H9 (cell line): Measurements from ENCODE around the gene LEF1. TPM values are rescaled to one million over a fixed set of nuclear protein-coding genes. Genes with fewer than 3 reads are reported as not detected.

Experiments used
- DNase-seq: peaks from one replicate; pipeline ENCODE4 v3.0.0-alpha.2; 2017
- H2AFZ ChIP-seq: one replicate; pipeline ENCODE4 v1.6.1; 2013; ENCODE audit warnings: mild to moderate bottlenecking, low read length, control low read depth, moderate library complexity
- H2AK5ac ChIP-seq: 2 replicates; pipeline ENCODE4 v1.6.1; 2013; ENCODE audit warnings: low read length, control low read depth, mixed read lengths; ENCODE audit not compliant: insufficient read length
- H2BK120ac ChIP-seq: one replicate; pipeline ENCODE4 v1.6.1; 2013; ENCODE audit warnings: low read depth, mild to moderate bottlenecking, low read length, control low read depth, inconsistent platforms; ENCODE audit not compliant: poor library complexity, severe bottlenecking
- H2BK12ac ChIP-seq: 2 replicates; pipeline ENCODE4 v1.6.1; 2013; ENCODE audit warnings: low read length, control low read depth, mixed read lengths, low read depth; ENCODE audit not compliant: insufficient read length
- H2BK15ac ChIP-seq: 2 replicates; pipeline ENCODE4 v1.6.1; 2013; ENCODE audit warnings: low read depth, low read length, control low read depth
- H2BK20ac ChIP-seq: one replicate; pipeline ENCODE4 v1.6.1; 2013; ENCODE audit warnings: low read depth, mild to moderate bottlenecking, low read length, control low read depth, inconsistent platforms; ENCODE audit not compliant: poor library complexity, severe bottlenecking
- H2BK5ac ChIP-seq: 2 replicates; pipeline ENCODE4 v1.6.1; 2013; ENCODE audit warnings: low read length, control low read depth, mixed read lengths; ENCODE audit not compliant: insufficient read length
- H3K14ac ChIP-seq: 2 replicates; pipeline ENCODE4 v1.6.1; 2013; ENCODE audit warnings: low read length, control low read depth; ENCODE audit not compliant: insufficient read depth
- H3K18ac ChIP-seq: 2 replicates; pipeline ENCODE4 v1.6.1; 2013; ENCODE audit warnings: low read depth, mild to moderate bottlenecking, mixed read lengths, low read length, control low read depth; ENCODE audit not compliant: insufficient read length
- H3K23ac ChIP-seq: 2 replicates; pipeline ENCODE4 v1.6.1; 2013; ENCODE audit warnings: low read length, control low read depth, mixed read lengths, low read depth; ENCODE audit not compliant: insufficient read length
- H3K23me2 ChIP-seq: 2 replicates; pipeline ENCODE4 v1.6.1; 2013; ENCODE audit warnings: low read depth, mild to moderate bottlenecking, mixed read lengths, low read length, control low read depth; ENCODE audit not compliant: insufficient read length, poor library complexity, severe bottlenecking
- H3K27ac ChIP-seq: 2 replicates; pipeline ENCODE4 v1.5.1; 2013; ENCODE audit warnings: low read length, control low read depth, mixed read lengths, low read depth; ENCODE audit not compliant: insufficient read length
- H3K27me3 ChIP-seq: 2 replicates; pipeline ENCODE4 v1.6.1; 2013; ENCODE audit warnings: low read length, control low read depth, inconsistent platforms; ENCODE audit not compliant: insufficient read depth
- H3K4ac ChIP-seq: 2 replicates; pipeline ENCODE4 v1.6.1; 2013; ENCODE audit warnings: low read depth, mild to moderate bottlenecking, control low read depth, inconsistent platforms, low read length, moderate library complexity
- H3K4me1 ChIP-seq: 2 replicates; pipeline ENCODE4 v1.6.1; 2013; ENCODE audit warnings: low read length, control low read depth, inconsistent platforms; ENCODE audit not compliant: insufficient read depth
- H3K4me2 ChIP-seq: 2 replicates; pipeline ENCODE4 v1.6.1; 2013; ENCODE audit warnings: low read length, control low read depth, mixed read lengths; ENCODE audit not compliant: insufficient read length, insufficient read depth
- H3K56ac ChIP-seq: 2 replicates; pipeline ENCODE4 v1.6.1; 2013; ENCODE audit warnings: low read depth, mild to moderate bottlenecking, mixed read lengths, low read length, control low read depth; ENCODE audit not compliant: insufficient read length
- H3K79me1 ChIP-seq: 2 replicates; pipeline ENCODE4 v1.6.1; 2013; ENCODE audit warnings: low read depth, mild to moderate bottlenecking, moderate library complexity, low read length, control low read depth, inconsistent platforms; ENCODE audit not compliant: insufficient read depth, poor library complexity, severe bottlenecking
- H3K79me2 ChIP-seq: 2 replicates; pipeline ENCODE4 v1.6.1; 2013; ENCODE audit warnings: low read length, control low read depth, inconsistent platforms; ENCODE audit not compliant: insufficient read depth
- H3K9ac ChIP-seq: 2 replicates; pipeline ENCODE4 v1.6.1; 2013; ENCODE audit warnings: low read length, control low read depth, mixed read lengths; ENCODE audit not compliant: insufficient read length; ENCODE audit errors: extremely low read depth
- H3K9me3 ChIP-seq: one replicate; pipeline ENCODE4 v1.6.1; 2013; ENCODE audit warnings: low read depth, low read length, inconsistent platforms; ENCODE audit not compliant: control insufficient read depth
- H3T11ph ChIP-seq: one replicate; pipeline ENCODE4 v1.6.1; 2013; ENCODE audit warnings: mild to moderate bottlenecking, low read length, control low read depth, inconsistent platforms
- H4K20me1 ChIP-seq: one replicate; pipeline ENCODE4 v1.6.1; 2013; ENCODE audit not compliant: control insufficient read depth, insufficient read length, insufficient read depth
- H4K5ac ChIP-seq: 2 replicates; pipeline ENCODE4 v1.6.1; 2013; ENCODE audit warnings: low read depth, mild to moderate bottlenecking, mixed read lengths, low read length, control low read depth; ENCODE audit not compliant: insufficient read length
- H4K8ac ChIP-seq: replicated peaks from 2 replicates; pipeline ENCODE4 v1.6.1; 2013; ENCODE audit warnings: low read length, control low read depth, mixed read lengths, low read depth; ENCODE audit not compliant: insufficient read length
- H4K91ac ChIP-seq: 2 replicates; pipeline ENCODE4 v1.6.1; 2013; ENCODE audit warnings: low read depth, mild to moderate bottlenecking, moderate library complexity, mixed read lengths, low read length, control low read depth; ENCODE audit not compliant: insufficient read length
- H3K27ac Mint-ChIP-seq, 3 experiments: 2 replicates in 2 of 3; 3 replicates in 1 of 3; pipeline ENCODE4 v1.8.0; 2020 to 2021; ENCODE audit warnings: mixed read lengths in 3 of 3, mild to moderate bottlenecking in 1 of 3, moderate library complexity in 1 of 3
- H3K27me3 Mint-ChIP-seq: 2 replicates; pipeline ENCODE4 v1.8.0; 2021; ENCODE audit warnings: low read depth, mild to moderate bottlenecking, moderate library complexity, mixed read lengths
- H3K36me3 Mint-ChIP-seq, 3 experiments: 2 replicates in 2 of 3; 3 replicates in 1 of 3; pipeline ENCODE4 v1.8.0; 2020 to 2021; ENCODE audit warnings: low read depth in 3 of 3, mixed read lengths in 3 of 3; ENCODE audit not compliant: insufficient read depth in 1 of 3
- H3K4me1 Mint-ChIP-seq, 2 experiments: 2 replicates each; pipeline ENCODE4 v1.8.0; 2020; ENCODE audit warnings: mixed read lengths in 2 of 2
- H3K4me3 Mint-ChIP-seq, 2 experiments: 2 replicates in 1 of 2; 3 replicates in 1 of 2; pipeline ENCODE4 v1.8.0; 2020 to 2021; ENCODE audit warnings: mild to moderate bottlenecking in 2 of 2, mixed read lengths in 2 of 2, moderate library complexity in 1 of 2
- H3K9me3 Mint-ChIP-seq, 2 experiments: 2 replicates in 1 of 2; 3 replicates in 1 of 2; pipeline ENCODE4 v1.8.0; 2020; ENCODE audit warnings: mild to moderate bottlenecking in 2 of 2, mixed read lengths in 2 of 2, moderate library complexity in 1 of 2
- CTCF ChIP-seq: fragments of 200-600 bp; sonication (generic); conservative IDR thresholded peaks from 3 replicates; pipeline ENCODE4 v1.8.0; 2021; ENCODE audit warnings: antibody characterized with exemption, mild to moderate bottlenecking
- WGBS: extraction: QIAGEN DNeasy Blood & Tissue Kit; methylation state at CpG from one replicate; pipeline ENCODE4 v1.1.7; 2013; ENCODE audit warnings: missing lambda C conversion rate, low lambda C conversion rate, mixed read lengths; ENCODE audit not compliant: insufficient read length; ENCODE audit errors: extremely low coverage; 5-methylcytosine and 5-hydroxymethylcytosine counted together
- total RNA-seq: library from RNA; stranded (reverse); gene quantifications from 2 replicates; pipeline ENCODE4 v1.2.1, GENCODE V29; 2021

The LEF1 gene
- total RNA-seq, 1 experiment from 2014 or later: 2.5 TPM

GRCh38 chr4:108192935-108193334 is 24.2 kb upstream of the LEF1 start:
- H2AFZ ChIP-seq: no peak overlapping the region
- DNase-seq: no peak
- H3K27ac ChIP-seq: no peak overlapping the region
- no peak overlapping the region for H3K9ac ChIP-seq
- no peaks in the 10 kb centered on the region for H3K4me1 ChIP-seq
- TF ChIP-seq CTCF: no peak
- H3K4ac ChIP-seq: no peak overlapping the region
- H3K4me2 ChIP-seq: no peak overlapping the region
- no peaks in the 10 kb centered on the region for H3K23me2 ChIP-seq
- H3K27me3 ChIP-seq: peaks cover 25% of the 10 kb centered on the region
- H2BK20ac ChIP-seq: no peak overlapping the region
- H3K36me3 Mint-ChIP-seq: no peaks in the 10 kb centered on the region; a peak in 1 of 7 replicates
- H4K91ac ChIP-seq: no peak overlapping the region
- no peak overlapping the region for H2BK15ac ChIP-seq
- WGBS: no CpG with 5 or more reads among the region's 3 CpGs
- no peak overlapping the region for H2BK120ac ChIP-seq
- no peak overlapping the region for H2BK5ac ChIP-seq
- no peak overlapping the region for H2AK5ac ChIP-seq
- H3K23ac ChIP-seq: no peak overlapping the region
- no peak overlapping the region for H4K5ac ChIP-seq
- no peaks in the 10 kb centered on the region for H4K20me1 ChIP-seq
- H3K27me3 Mint-ChIP-seq: peaks cover 94% of the 10 kb centered on the region
- no peak overlapping the region for H3T11ph ChIP-seq
- H2BK12ac ChIP-seq: no peak overlapping the region
- no peaks in the 10 kb centered on the region for H3K9me3 ChIP-seq
- H3K79me2 ChIP-seq: no peaks in the 10 kb centered on the region
- no peak overlapping the region for H3K14ac ChIP-seq
- H3K79me1 ChIP-seq: no peaks in the 10 kb centered on the region
- no peak overlapping the region for H3K18ac ChIP-seq
- H3K4me1 Mint-ChIP-seq: peaks cover 21 to 29% of the 10 kb centered on the region in 2 experiments
- peaks cover 2 to 16% of the 10 kb centered on the region in 2 experiments; a peak in 2 of 5 replicates for H3K9me3 Mint-ChIP-seq
- no peak overlapping the region for H3K4me3 Mint-ChIP-seq
- H4K8ac ChIP-seq: no peak overlapping the region
- H3K27ac Mint-ChIP-seq: no peak overlapping the region
- H3K56ac ChIP-seq: no peak overlapping the region
